ENCODE results near the gene PIK3C2G.

DNA sequence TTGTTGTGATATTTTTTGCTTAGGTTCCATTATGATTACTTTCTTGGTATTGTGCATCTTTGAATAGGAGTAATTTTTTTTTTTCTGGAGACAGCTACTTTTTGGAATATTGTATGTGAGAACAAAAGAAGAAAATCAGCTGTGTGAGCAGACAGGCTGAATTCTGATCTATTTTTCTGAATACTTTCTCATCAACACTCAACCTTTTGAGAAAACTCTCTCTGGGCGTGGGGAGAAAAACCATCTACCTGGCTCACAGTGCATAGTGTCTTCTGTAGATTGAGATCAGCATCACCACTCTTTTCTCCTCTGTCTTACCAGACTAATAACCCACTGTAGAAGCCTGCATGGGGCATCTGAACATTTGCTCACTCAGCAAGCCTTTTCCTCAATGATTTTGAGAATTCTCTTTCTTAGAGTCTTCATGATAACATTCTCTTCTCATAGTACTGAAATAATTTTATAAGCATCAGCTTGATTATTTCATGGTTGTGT, 3.3 kb downstream of the PIK3C2G start:
- TF ChIP-seq, protein P1, sequence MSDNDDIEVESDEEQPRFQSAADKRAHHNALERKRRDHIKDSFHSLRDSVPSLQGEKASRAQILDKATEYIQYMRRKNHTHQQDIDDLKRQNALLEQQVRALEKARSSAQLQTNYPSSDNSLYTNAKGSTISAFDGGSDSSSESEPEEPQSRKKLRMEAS (IDR thresholded peaks at IDR 0.05): no peak
- no peak for TF ChIP-seq EGR1 (IDR thresholded peaks at IDR 0.05; ENCODE audit: low read depth in 2 of 2)
- TF ChIP-seq, protein P2, sequence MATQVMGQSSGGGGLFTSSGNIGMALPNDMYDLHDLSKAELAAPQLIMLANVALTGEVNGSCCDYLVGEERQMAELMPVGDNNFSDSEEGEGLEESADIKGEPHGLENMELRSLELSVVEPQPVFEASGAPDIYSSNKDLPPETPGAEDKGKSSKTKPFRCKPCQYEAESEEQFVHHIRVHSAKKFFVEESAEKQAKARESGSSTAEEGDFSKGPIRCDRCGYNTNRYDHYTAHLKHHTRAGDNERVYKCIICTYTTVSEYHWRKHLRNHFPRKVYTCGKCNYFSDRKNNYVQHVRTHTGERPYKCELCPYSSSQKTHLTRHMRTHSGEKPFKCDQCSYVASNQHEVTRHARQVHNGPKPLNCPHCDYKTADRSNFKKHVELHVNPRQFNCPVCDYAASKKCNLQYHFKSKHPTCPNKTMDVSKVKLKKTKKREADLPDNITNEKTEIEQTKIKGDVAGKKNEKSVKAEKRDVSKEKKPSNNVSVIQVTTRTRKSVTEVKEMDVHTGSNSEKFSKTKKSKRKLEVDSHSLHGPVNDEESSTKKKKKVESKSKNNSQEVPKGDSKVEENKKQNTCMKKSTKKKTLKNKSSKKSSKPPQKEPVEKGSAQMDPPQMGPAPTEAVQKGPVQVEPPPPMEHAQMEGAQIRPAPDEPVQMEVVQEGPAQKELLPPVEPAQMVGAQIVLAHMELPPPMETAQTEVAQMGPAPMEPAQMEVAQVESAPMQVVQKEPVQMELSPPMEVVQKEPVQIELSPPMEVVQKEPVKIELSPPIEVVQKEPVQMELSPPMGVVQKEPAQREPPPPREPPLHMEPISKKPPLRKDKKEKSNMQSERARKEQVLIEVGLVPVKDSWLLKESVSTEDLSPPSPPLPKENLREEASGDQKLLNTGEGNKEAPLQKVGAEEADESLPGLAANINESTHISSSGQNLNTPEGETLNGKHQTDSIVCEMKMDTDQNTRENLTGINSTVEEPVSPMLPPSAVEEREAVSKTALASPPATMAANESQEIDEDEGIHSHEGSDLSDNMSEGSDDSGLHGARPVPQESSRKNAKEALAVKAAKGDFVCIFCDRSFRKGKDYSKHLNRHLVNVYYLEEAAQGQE (IDR thresholded peaks at IDR 0.05): no peak
- TF ChIP-seq, protein P3, sequence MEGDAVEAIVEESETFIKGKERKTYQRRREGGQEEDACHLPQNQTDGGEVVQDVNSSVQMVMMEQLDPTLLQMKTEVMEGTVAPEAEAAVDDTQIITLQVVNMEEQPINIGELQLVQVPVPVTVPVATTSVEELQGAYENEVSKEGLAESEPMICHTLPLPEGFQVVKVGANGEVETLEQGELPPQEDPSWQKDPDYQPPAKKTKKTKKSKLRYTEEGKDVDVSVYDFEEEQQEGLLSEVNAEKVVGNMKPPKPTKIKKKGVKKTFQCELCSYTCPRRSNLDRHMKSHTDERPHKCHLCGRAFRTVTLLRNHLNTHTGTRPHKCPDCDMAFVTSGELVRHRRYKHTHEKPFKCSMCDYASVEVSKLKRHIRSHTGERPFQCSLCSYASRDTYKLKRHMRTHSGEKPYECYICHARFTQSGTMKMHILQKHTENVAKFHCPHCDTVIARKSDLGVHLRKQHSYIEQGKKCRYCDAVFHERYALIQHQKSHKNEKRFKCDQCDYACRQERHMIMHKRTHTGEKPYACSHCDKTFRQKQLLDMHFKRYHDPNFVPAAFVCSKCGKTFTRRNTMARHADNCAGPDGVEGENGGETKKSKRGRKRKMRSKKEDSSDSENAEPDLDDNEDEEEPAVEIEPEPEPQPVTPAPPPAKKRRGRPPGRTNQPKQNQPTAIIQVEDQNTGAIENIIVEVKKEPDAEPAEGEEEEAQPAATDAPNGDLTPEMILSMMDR (IDR thresholded peaks at IDR 0.05; ENCODE audit: low read depth, low read length, missing input control): no peak
- TF ChIP-seq TAF1 (conservative IDR thresholded peaks at IDR 0.05): no peak
- TF ChIP-seq RAD21 (IDR thresholded peaks at IDR 0.05): no peak
